Activated CD4-positive, alpha-beta T cell treated with anti-CD3 and anti-CD28 coated beads, Interleukin-2, amount 50 U/mL, for 1 hour (primary cell): ENCODE results near the gene INTS6L.

ENCODE experiments used
- DNase-seq: peaks from one replicate; pipeline ENCODE4 v3.0.0-alpha.2; 2020

The INTS6L gene, protein sequence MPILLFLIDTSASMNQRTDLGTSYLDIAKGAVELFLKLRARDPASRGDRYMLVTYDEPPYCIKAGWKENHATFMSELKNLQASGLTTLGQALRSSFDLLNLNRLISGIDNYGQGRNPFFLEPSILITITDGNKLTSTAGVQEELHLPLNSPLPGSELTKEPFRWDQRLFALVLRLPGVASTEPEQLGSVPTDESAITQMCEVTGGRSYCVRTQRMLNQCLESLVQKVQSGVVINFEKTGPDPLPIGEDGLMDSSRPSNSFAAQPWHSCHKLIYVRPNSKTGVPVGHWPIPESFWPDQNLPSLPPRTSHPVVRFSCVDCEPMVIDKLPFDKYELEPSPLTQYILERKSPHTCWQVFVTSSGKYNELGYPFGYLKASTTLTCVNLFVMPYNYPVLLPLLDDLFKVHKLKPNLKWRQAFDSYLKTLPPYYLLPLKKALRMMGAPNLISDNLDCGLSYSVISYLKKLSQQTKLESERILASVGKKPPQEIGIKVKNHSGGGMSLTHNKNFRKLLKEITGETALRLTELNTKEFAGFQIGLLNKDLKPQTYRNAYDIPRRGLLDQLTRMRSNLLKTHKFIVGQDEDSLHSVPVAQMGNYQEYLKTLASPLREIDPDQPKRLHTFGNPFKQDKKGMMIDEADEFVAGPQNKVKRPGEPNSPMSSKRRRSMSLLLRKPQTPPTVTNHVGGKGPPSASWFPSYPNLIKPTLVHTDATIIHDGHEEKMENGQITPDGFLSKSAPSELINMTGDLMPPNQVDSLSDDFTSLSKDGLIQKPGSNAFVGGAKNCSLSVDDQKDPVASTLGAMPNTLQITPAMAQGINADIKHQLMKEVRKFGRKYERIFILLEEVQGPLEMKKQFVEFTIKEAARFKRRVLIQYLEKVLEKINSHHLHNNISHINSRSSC

DNA sequence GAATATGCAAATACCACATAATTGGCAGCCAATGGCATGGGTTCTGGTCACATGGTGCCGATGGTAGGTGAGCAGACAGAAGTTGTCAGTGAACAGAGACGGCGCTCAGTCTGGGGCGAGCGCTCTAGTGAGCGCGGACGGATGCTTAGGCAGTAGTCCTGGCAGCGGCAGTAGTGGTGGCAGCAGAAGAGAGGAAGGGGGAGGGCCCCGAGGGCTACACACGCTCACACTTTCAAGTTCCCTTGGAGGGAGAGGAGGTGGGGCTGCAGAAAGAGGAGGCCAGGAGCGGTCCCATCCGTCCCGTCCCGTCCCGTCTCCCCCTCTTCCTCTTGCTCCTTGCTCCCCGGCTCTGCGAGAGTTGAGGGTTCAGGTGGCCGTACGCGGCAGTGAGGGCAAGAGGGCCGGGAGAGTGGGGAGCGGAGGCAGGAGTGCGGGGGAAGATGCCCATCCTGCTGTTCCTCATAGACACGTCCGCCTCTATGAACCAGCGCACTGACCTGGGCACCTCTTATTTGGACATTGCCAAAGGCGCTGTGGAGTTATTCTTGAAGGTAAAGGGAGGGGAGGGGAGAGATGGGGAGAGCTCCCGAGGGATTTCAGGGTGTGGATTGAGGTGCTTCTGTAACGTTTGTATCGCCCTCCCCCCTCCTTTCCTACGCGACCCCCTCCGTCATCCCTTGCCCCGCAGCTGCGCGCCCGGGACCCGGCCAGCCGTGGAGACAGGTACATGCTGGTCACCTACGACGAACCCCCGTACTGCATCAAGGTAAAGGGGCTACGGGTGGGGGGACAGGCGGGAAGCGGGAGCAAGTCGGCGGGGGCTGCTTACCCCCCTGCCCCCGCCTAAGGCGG lies at the start of gene INTS6L:
INTS6L (plus strand) TSS at position 108 of the 852 bp plus-strand sequence; CDS start at position 441, 333 bp downstream.
- peak; percentile 81 for DNase-seq

DNA sequence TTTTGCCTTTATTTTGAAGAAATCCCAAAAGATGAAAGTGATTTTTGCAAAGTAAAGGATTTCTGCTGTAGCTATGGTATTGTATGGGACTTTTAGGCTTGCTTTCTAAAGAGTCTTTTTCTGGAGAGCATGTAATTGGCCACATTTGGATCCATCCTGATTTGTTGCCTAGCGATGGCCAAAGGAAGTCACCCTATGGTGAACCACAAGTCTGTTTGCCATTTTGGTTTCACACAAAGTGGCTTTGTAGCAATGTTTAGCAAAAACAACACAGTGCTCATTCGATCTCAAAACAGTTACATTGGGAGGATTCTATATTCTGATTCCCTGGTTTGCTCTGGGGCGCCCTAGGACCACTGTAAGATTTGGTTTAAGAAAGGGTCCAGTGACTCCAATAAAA lies 44.1 kb upstream of the INTS6L start:
- no peak for DNase-seq

DNA sequence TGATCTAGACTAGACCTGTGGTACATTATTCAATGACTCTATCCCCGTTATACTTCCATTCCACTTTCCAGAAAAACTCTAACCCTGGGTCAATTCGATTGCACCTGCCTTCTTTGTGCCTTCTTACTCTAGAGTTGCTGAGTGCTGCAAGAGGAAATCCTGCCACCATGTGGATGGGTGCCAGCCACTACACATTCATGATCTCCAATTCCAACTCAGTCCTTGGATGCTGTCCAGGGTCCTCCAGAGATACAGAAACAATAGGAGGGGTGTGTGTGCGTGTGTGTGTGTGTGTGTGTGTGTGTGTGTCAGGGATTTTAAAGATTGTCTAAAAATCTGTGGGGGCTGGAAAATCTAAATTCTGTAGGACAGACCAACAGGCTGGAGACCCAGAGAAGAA lies 42.9 kb upstream of the INTS6L start:
- peak; percentile 35 for DNase-seq

DNA sequence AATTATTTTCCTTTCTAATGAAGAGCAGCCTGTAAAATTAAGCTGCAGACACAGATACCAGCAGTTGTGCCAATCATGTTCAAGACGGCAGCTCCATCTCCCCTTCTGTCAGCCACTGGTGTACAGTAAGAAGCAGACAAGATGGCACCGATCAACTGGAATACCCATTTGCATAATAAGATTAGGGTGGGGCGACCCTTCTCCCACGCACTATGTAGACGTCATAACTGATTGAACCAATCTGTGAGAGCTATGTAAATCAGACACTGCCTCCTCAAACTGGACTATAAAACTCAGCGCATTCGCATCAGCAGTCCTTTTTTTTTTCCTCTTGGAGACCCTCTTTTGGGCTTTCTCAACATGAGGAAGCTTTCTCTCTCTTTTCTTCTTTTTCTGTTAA lies 40.4 kb upstream of the INTS6L start:
- DNase-seq = no peak

DNA sequence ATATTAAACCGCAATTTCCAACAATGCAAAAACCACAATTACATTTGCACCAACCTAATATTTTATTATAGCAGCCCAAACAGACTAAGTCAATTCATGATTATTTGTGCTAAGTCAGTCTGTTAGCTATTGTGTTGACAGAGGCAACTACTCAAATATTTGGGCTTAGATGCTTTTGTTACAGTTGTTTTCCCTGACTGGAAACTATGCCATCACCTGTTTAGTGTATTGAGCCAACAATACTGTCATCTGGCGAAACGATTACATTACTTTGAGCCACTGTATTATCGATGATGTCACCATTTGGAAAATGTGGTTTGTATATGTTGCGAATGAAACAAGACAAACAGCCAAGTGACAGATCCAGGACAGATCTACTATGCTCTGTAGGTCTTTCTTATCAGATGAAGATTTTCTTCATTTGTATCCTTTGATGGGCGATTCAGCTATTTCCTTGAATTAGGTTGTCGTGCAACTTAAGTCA lies 38.7 kb upstream of the INTS6L start:
- no peak for DNase-seq

DNA sequence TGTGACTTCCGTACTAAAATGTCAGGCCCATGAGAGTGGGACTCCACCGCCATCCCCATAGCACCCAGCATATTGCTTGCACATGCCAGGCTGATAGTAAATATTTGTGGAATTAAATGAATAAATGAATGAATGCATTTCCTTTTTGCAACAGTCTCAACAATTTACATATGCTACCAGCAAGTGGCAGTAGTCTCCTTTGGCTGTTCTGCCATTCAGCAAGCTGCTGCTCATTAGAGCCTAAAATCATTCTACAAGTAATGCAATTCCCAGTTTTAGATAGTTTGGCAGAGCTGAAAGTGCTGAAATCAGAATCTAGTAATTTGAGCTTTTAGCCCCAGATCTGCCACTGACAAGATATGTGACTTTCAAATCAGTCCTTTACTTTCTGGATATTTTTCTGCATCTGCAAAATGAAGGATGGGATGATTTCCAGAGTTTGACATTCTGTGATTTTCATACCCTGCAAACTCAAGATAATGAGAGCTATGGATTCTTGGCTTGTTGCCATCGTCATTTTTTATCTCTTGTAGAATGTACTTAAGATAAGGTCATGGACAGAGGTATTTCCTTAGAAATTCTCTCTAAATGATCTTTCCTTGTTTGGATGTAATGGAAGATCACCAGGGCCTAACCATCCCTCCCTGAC lies 35.7 kb upstream of the INTS6L start:
- DNase-seq = no peak

DNA sequence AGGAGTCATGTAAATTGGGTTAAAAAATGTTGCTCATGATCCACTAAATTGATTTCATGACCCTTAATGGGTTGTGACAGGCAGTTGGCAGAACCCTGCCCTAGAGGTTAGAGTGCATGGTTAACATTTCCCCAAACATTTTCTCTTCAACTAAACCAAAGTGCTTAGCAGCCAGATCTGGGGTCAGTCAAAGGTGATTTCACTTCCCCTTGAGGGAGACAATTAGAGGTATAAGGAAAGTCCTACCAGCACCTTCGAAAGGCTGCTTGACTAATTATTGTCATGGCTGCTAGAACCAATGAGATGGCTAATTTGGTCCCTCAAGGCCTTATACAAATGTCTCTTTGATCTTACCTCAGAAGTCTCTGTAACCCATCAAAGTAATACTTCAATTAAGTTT lies 30.9 kb upstream of the INTS6L start:
- DNase-seq = no peak

DNA sequence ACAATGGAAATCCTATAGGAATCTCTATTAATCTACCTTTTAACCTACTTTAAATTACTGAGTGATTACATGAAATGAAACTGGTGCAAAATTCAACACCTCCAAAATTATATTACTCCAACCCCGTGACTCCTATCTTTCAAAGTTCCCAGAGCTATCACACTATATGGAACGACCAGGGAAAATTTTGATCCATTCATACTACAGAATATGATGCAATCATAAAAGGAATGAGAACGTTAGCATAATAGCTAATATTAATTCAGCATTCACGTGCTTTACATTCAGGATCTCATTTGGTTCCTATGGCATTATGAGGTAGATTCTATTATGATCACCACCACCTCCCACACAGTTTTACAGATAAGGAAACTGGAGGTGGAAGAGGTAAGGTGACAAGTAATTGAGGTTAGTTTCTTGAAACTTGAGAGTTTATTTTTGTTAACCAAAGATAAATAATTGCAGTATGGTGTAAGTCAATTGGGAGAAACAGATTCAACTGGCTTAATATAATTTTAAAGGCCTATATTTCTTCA lies 29.4 kb upstream of the INTS6L start:
- no peak for DNase-seq

DNA sequence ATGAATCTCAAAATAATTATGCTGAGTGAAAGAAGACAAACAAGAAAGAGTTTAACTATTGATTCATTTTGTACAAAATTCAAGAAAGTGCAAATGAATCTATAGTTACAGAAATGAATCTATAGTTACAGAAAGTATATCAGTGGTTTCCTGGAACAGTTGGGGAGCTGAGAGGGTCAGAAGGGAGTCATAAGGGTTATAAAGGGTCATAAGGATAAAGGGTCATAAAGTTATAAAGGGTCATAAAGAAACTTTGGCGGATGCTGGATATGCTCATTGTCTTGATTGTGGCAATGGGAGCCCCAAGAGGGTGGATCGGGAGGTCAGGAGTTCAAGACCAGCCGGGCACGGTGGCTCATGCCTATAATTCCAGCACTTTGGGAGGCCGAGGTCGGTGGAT lies 26.0 kb upstream of the INTS6L start:
- no peak for DNase-seq

DNA sequence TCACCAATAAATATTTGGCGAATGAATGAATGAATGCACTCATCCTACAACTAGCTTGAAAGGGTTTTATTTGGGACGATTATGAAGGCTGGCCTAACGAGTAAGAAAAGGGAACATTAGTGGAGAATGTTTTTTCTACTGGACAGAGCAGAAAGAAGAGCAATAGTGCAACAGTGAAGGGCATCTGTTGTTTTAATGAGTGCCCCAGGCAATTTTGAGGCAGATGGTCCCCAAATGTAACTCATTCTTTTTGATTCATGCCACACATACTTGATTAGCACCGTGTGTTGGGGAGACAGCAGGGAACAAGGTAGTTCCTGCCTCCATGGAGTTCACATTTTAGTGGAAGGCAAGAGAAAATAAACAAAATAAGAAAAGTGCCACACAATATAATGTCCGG lies 22.7 kb upstream of the INTS6L start:
- DNase-seq = no peak

DNA sequence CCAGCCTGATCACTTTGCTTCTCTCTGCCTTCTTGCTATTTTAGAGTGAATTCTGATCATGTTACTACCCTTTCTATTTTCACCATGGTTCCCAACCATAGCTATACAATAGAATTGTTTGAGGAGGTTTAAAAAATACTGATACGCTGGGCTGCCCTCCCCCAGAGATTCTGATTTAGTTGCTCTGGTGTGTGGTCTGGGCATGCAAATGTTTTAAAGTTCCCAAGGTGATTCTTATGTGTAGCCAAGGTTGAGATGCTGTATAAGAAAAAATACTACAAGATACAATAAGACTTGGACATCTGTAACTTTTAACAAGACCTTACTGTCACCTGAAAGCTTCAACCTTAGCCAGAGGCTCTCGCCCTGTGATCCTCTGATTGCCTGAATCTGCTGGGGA lies 22.2 kb upstream of the INTS6L start:
- no peak for DNase-seq

DNA sequence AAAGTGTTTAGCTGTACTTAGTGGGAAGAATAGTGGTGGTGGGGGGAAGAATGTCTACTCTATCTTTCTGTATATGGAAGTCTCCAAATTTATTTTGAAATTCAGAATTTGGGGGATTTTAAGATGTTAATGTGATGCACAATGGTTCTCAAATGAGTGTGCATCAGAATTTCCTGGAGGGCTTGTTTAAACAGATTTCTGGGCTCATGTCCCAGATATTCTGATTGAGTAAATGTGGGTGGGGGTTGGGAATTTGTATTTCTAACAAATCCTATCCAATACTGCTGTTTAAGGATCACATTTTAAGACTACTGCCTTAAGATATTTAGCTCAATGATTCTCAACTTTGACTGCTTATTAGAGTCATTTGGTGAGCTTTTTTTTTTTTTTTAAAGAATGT lies 15.1 kb upstream of the INTS6L start:
- no peak for DNase-seq

DNA sequence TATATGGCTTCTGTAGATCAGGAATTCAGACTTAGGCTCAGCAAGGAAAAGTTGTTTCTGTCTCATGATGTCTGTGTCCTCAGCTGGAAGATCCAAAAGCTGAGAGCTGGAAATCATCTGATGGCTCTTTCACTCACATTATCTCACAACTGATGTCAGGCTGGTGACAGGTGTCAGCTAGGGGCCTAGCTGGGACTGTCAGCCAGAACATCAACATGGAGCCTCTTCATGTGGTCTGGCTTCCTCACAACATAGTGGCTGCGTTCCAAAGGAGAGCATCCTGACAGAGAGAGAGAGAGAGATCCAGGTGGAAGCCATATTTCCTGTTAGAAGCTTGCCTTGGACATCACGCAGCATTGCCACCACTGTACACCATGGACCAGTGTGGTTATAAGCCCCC lies 10.6 kb upstream of the INTS6L start:
- no peak for DNase-seq

DNA sequence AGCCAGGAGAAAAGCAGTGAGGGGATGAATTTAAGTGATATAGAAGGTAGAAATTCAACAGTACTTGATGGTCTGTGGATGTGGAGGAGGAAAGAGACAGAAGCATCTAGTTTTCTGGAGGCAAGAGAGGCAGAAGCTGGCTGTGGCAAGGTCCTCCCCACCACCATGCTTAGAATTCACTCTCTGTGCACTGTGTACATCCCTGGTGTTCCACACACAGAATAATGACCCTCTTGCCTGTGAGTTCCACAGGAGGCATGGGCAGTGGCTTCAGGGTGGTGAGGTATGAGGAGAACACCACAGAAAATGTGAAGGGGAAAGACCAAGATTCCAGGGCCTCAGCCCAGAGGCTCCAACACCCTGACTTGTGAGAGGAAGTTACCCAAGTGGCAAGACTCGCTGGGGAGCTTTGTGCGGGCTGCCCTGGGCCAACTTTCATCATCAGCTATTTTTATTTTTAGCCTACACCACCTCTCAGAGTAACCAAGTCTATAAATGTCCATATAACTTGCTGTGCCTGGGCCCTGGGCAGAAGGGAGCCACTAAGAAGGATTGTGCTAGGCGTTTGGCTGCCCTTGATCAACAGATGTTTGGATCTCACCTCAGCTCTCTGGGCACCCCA lies 7.8 kb upstream of the INTS6L start:
- no peak for DNase-seq

DNA sequence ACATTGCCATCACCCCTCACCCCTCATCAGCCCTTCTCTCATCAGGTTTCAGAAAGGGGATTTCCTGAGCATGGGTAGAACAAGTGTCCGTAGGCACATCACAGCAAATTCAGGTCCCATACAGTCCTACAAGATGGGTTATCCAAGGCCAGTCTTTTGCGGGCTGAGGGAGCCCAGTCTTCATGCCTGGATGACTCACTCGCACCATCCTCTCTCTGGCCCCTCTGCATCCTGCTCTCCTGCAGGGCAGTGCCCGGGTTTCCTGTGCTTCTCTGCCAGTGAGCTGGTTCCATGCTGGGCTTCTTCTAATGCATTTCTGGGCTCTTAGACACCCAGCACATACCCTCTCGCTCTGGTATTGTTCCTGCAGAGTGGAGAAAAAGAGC lies 7.3 kb upstream of the INTS6L start:
- DNase-seq = no peak

DNA sequence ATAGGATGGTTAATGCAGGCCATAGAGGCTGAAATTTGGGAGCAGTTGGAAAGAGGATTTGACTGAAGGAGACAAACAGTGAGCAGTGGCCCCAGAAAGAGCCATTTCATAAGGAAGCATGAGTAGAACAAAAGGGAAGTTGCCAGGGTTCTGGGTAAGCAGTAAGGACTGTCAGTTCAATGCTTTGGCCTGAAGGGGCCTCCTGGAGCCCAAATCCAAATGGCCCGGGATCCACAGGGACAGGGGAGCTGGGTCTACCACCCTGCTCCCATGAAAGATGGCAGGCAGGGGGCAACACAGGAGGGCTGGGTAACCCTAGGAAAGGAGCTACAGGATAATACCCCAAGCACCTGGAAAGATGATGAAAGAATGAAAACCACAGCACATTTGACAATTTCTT lies 4.1 kb upstream of the INTS6L start:
- no peak for DNase-seq

DNA sequence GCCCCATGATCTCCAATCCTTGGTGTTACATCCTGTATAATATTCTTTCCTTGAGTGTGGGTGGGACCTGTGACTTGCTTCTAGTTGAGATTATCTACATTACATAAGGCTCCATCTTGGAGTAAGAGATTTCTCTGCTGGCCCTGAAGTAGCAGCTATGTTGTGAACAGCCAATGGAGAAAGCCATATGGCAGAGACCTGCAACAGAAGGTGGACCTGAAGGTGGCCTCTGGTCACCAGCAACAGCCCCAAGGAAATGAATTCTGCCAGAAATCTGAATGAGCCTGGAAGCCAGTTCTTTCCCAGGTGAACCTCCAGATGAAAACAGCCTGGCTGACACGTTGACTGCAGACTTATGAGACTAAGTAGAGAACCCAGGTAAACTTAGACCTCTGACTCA lies 2.3 kb upstream of the INTS6L start:
- no peak for DNase-seq

DNA sequence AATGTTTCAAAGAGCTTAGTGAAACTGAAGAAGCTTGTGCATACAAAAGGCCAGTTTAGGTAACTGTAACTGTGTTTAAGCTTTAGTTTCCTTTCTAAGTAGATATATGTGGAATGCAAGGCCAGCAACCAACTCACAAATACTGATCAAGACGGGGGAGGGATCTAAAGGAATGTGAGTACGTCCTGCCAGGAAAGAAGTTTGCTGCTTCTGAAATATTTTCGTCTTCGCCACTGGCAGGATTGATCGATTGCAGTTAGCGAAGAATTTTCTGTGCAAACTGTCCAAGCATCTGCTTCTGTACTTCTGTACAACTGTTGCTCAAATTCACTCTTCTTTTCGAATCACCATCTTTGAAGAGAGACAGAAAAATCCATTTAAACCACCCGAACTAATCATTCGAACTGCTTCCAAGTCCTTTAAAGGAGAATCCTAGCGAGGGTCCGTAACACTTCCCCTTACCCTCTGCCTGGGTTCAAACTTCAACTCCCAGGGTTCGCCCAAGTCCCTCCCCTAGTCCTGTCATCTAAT lies 373 bp upstream of the INTS6L start:
- no peak for DNase-seq

DNA sequence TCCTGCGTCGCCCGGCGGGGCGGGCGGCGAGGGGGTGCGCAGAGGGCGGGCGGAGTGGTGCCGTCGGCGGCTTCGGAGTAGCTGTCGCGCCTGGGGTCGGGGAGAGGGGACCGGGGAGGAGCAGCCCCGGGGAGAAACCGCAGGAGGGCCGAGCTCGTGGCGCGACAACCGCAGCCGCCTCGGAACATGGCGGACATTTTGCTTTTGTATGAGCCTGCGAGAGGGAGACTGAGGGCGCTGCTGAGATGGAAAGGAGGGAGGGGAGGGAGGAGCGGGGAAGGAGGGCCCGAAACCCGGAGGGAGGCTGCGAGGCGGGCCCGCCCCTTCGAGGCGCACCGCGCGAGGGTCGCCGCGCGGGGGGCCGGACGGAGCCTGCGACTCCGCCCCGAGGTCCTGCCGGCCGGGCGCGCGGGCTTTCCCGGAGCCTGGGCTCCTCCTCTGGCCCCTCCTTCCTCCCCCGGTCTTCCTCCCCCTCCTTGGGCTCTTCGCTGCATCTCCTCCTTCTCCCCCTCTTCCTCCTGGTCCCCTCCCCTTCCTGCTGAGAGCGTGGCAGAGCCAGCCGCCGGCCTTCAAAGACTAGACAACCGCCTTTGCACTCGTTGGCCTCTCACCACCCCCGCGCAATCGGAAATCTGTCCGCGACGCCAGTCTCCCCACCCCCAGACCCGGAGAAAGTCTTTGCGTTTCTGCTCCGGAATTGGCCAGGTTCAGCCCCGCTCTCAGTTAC lies 1.1 kb downstream of the INTS6L start:
- DNase-seq = peak; percentile 77

DNA sequence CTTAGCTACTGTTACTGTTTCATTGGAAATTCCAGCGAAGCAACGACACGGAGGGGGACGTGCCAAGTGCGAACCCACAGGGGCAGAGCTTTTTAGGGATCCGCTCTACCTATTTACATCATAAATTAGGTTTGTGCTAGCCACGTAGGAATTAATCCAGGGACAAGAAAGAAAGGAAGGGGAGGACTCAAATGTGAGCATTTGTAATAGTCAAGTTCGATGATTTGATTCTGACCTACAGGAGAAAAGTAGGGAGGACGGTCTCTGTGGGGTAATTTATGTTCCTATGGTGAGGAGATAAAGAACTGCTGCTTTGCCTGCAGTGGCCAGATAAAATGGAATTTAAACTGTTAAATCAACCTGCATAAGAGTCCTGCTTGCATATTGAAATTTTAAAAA lies 1.7 kb downstream of the INTS6L start:
- DNase-seq = no peak
